Thyroid gland (tissue), 4 donors: ENCODE measurements around the gene SLC12A2.

ENCODE experiments used
- POLR2A ChIP-seq, 2 donors: fragments of 450-650 bp; IDR thresholded peaks; one replicate each; pipeline ENCODE4 v1.6.1; 2017; ENCODE audit warnings: antibody characterized with exemption in 2 of 2, mild to moderate bottlenecking in 2 of 2, moderate library complexity in 1 of 2
- TF ChIP-seq, protein P1 (sequence below), 6 experiments: fragments of 200-600 bp in 3 of 6; fragments of 450-650 bp in 3 of 6; sonication (generic) in 3 of 6; IDR thresholded peaks; one replicate each; pipeline ENCODE4 v1.5.1; 2016 to 2019; ENCODE audit warnings: antibody characterized with exemption in 6 of 6, mild to moderate bottlenecking in 2 of 6, inconsistent platforms in 1 of 6, moderate library complexity in 1 of 6

DNA sequence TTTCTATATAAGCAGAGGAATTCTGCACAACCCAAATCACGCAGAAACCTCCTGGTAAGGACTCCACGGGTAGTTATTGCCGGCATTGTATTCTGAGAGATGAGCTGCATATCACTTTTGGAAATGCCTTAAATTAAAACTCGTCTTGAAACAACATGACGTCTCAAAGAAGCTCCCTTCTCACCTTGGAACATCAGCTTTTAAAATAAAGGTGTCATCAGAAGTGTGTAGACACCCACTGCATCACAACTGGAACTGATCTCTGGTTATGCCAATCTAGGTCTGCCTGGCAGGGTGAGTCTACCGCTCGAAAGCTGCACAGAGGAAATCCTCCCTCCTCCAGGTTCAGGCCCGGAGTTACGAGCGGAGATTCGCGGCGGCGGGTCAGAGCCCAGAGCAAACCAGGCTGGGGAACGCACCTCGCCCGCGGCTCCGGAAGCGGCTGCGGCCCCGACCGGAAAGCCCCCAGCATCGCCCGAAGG is 974 bp upstream of the SLC12A2 start:
- TF ChIP-seq, protein P1, sequence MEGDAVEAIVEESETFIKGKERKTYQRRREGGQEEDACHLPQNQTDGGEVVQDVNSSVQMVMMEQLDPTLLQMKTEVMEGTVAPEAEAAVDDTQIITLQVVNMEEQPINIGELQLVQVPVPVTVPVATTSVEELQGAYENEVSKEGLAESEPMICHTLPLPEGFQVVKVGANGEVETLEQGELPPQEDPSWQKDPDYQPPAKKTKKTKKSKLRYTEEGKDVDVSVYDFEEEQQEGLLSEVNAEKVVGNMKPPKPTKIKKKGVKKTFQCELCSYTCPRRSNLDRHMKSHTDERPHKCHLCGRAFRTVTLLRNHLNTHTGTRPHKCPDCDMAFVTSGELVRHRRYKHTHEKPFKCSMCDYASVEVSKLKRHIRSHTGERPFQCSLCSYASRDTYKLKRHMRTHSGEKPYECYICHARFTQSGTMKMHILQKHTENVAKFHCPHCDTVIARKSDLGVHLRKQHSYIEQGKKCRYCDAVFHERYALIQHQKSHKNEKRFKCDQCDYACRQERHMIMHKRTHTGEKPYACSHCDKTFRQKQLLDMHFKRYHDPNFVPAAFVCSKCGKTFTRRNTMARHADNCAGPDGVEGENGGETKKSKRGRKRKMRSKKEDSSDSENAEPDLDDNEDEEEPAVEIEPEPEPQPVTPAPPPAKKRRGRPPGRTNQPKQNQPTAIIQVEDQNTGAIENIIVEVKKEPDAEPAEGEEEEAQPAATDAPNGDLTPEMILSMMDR (IDR thresholded peaks at IDR 0.05), result no peak
- TF ChIP-seq POLR2A (IDR thresholded peaks at IDR 0.05), result no peak
